NK-92 treated with Interleukin-12 subunit alpha and Interleukin-12 subunit beta, amount 100 ng/mL, for 24 hours (cell line): ENCODE measurements around the gene LHX4.

Experiments
- DNase-seq: peaks from one replicate; lab custom pipeline; 2025; lab: John Stamatoyannopoulos, UW

LHX4 gene

DNA sequence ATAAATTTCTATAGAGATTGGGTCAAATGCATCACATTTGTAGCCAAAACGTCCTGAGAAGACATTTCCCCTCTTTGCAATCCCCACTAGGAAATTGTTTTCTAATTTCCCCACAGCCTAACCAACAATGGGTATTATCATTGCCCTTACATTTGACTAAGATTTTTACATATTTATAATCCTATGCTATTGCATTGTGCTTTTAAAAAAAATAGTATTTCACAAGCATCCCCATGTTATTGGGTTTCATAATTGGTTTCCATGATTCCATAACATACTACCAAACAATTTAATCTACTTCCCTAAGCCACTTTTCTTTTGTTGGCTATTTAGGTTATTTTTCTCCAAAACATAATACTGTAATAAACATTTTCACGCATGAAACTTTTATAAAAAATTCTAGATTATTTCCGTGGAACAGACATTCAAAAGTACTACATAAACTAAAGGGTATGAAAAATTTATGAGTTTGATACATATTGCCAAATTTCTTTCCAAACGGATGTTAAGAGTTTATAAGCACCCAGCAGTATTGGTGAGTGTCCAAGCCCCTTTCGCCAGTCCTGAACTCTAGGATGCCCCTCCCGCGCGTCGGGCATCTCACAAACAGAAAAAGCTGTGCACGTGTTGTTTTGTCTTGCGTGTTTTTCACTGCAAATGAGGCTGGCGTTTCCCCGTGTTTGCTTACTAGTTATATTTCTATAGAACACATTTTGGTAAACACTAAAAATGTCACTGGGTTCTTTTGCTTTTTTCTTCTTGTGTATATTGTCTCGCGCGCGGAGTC, 2.0 kb upstream of the LHX4 start:
- DNase-seq: no peak

GRCh38 chr1:180228648-180229482, 1.2 kb upstream of the LHX4 start:
- no peak for DNase-seq

DNA sequence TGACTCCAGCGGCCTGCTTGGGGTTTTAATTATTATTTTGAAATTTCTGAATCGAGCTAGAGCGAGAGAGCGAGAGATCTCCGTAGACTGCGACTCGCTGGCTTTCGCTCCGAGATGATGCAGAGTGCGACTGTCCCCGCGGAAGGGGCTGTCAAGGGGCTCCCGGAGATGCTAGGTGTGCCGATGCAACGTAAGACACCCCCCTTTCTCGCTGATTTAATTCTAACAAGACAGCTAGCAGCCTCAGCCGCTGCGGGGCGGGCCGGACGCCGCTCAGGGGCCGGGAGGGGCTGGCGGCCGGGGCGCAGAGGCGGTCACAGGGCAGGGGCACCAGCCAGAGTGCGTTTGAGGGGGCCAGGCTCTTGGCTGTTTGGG, 339 bp downstream of the LHX4 start:
- DNase-seq: no peak

GRCh38 chr1:180230791-180231505, 884 bp downstream of the LHX4 start:
- no peak for DNase-seq

GRCh38 chr1:180231506-180231921, 1.4 kb downstream of the LHX4 start:
- DNase-seq: no peak

GRCh38 chr1:180231936-180232335, 1.9 kb downstream of the LHX4 start:
- no peak for DNase-seq

GRCh38 chr1:180232521-180233043, 2.5 kb downstream of the LHX4 start:
- no peak for DNase-seq

- DNase-seq: no peak
Observed at GRCh38 chr1:180233191-180234011, 3.3 kb downstream of the LHX4 start.

GRCh38 chr1:180234369-180235076, 4.5 kb downstream of the LHX4 start:
- no peak for DNase-seq

- no peak for DNase-seq
Observed at GRCh38 chr1:180235077-180235501, 5.0 kb downstream of the LHX4 start.

GRCh38 chr1:180235502-180236239, 5.6 kb downstream of the LHX4 start:
- DNase-seq: no peak

- DNase-seq: no peak
Observed at GRCh38 chr1:180236698-180237509, 6.8 kb downstream of the LHX4 start.

DNA sequence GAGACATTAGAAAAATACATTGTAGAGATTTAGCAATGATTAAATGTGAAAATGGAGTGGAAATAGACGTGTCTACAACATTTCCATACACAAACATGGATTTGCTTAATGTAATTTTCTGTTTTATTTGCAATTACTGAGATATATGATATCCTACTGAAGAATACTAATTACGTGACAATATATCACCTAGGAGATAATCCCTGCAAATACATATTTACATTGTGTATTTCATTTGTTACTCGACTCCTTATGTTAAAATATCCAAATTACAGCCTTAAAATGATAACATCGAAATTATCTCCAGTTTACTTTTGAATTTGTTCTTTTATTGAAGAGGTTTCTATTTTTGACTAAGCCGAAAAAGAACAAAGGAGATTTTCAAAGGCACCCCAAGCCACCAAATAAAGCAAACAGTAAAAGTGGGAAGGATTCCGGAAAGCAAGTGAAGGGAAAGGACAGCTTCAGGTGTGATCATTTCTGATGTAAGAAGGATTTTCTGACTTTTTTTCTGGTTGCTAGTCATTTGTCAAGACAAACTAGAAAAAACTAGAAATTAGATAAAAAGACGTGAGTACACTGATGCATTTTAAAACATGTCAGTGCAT, 7.9 kb downstream of the LHX4 start:
- no peak for DNase-seq

DNA sequence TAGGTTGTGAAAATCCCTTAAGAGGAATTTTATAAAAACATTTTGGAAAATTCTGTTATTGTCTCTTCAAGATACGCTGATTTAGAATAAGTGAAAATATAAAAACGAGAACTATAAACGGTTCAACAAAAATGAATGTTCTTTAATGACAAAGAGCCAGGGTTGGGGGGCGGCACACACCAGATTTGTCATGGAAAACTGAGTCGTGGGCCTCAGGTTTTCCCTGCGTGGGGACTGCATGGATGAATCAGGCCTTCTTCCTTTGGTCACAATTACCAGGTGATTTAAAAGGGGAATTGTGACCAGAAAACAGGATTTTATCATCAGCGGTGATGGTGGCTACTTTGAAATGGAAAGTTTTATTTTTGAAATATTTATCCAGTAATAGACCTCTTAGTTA, 8.6 kb downstream of the LHX4 start:
- no peak for DNase-seq

DNA sequence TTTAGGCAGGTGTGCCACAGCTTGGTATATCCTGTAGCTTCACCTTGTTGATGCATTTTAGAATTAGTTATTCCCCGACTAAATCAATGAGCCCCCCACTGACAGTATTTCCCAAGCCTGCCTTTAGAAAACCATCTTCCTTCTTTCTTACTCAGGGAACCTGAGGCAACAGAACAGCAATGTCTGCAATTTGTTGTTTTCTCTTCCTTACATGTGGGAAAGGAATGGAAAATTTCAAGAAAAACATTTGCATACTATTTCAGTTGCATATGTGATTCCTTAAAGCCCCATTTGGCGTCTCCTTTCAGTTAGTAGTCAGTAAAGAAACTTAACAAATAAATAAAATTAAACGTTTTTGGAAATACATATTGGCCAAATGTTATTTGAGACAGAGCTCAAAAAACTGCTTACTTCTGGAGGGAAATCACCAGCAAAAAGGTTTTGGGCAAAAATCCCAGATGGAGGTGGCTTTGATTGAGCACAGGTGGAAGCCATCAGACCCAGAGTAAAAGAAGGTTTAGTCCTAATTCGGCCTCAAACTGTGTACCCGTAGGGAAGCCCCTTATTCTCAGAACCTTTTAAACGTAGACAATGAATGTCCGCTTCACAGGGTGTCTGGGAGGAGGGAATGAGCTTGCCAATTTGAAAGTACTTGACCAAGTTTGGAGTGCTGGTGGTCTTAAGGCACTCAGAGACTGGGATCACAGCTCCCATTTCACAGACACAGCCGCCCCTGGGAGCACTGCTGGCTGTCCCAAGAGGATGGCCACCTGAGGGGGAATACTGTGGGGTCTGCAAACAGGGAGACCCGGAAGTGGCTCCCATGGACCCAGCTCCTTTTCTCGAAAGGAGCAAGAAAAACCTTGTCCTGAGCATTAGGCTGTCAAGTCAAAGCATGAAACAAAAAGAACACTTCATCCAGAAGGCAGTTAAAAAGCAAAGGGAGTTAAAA, 9.4 kb downstream of the LHX4 start:
- DNase-seq: no peak

GRCh38 chr1:180241716-180242544, 11.9 kb downstream of the LHX4 start:
- DNase-seq: no peak
